GF-D8 (cell line): ENCODE measurements around the gene KLHL17.

ENCODE experiments used
- DNase-seq: peaks from one replicate; lab custom pipeline; 2025; lab: John Stamatoyannopoulos, UW

The KLHL17 gene

DNA sequence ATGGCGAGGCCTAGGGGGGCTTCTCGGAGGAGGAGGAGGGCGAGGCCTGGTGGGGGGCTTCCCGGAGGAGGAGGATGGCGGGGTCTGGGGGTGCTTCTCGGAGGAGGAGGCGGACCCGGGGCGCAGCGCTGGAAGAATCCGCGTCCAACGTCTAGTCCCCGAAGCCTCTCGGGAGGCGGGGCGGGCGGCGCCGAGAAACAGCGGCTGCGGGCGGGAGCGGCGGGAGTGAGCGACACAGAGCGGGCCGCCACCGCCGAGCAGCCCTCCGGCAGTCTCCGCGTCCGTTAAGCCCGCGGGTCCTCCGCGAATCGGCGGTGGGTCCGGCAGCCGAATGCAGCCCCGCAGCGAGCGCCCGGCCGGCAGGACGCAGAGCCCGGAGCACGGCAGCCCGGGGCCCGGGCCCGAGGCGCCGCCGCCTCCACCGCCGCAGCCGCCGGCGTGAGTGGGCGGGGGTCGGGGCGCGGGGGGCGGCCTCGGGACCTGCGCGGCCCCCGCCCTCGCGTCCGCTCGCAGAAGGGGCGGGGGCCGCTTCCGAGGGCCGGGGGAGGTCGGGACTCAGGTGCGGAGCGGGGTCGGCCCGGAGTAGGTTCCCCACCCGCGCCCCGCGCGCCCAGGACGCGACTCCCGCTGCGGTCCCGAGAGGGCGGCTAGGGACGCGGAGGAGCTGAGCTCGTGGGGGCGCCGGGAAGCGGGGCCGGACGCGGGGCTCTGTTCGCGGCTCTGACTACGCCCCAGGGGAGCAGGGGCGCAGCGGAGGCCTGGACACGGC, at the start of gene KLHL17:
TSS of gene KLHL17 (plus strand) at position 222 of the 769 bp plus-strand sequence. CDS start at position 332, 110 bp downstream.
- peak; percentile 26 for DNase-seq

DNA sequence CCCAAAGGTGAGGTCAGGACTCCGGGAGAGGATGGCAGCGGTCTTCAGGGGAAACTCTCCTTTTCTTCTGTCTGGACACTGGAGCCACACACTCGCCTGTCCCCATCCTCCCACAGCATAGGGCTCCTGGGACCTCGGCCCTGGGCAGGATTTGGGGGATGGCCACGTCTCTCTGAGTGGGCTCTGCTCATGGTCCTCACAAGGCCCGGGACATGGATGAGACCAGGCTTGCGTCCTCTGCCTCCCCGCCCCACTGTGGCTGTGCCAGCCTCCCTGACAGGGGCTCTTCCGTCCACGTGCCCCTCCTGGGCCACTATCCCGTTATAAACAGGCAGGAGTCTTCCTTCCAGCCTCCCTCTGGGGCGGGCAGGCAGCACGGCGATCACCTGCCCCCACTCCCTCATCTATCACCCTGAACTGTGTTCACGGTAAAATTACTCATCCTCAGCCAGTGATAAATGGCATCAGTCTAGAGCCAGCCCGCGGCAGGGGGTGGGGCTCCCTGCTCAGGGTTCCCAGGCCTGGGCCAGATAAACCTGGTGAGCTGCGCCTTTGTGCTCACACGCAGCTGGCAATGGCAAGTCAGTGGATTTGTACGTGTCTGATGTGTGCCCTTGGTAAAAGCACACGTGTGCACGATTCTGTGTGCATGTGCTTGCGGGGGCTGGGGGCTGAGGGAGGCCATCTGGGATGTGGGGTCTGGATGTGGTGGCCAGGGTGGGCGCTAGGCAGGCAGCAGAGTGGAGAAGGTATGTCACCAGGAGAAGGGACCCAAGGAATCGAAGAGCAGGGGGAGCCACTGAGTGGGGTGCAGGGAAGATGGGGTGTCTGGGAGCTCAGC, 49.3 kb upstream of the KLHL17 start:
- no peak for DNase-seq

DNA sequence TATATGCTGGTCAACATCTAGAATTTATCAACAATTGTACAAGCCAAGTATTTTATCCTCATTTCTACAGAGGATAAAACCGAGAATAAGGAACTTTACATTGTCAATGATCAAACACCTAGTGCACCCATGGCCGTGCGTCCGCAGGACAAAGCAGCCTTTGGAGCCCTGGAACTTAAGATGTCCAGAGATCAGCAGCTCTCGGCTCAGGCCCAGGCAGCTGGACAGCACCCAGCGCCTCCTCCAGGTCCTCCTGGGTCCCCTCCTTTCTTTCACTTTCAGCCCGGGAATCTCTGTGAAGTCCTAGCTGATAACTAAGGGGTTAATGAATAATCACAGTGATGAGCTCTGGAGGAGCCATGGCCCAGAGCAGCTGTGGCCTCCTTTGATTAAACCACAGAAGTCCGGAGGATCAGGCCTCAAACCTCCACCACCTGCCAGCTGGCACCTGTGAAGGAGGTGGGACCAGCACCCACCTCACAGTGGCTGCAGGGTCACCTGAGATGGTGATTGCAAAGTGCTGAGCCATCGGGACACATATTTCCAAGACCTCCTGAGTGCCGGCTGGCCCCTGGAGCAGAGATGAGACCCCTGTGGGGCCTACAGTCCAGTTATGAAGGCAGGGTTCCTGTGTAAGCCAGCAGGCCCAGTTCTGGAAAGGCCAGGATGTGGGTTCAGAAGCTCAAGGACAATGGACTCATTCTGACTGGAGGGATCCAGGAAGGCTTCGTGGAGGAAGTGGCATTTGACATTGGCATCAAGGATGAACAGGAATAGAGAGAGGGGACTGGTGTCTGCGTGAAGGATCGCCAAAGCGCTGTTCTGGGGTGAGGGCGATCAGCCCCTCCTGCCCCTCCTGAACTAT, 48.3 kb upstream of the KLHL17 start:
- no peak for DNase-seq

- peak; percentile 51 for DNase-seq
Observed at GRCh38 chr1:912740-913301, 47.6 kb upstream of the KLHL17 start.

GRCh38 chr1:913491-914130, 46.8 kb upstream of the KLHL17 start:
- no peak for DNase-seq

DNA sequence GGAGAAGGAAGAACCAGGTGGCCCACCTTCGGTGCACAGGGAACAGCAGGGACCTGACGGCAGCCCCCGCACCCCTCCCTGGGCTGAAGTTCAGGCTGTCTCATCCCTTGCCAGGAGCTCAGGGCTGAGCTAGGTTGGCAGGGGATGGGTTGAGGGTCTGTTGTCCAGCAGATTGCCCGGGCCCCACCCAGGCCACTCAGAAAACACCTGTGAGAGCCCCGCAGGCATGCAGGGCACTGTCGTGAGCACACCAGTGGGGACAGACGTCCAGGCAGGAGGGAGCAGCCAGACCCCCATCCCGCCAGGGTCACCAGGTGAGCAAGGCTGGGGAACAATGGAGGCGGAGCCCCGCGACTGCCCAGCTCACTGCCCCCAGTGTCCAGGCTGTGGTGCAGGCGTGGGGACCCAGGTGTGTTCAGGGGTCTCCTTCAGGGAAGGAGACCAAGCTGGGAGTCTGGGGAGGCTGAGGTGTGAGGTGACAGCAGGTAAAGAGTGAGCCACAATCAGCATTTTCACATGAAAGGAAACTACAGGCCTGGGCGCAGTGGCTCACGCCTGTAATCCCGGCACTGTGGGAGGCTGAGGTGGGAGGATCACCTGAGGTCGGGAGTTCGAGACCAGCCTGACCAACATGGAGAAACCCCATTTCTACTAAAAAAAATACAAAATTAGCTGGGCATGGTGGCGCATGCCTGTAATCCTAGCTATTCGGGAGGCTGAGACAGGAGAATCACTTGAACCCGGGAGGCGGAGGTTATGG, 46.1 kb upstream of the KLHL17 start:
- DNase-seq, result no peak

DNA sequence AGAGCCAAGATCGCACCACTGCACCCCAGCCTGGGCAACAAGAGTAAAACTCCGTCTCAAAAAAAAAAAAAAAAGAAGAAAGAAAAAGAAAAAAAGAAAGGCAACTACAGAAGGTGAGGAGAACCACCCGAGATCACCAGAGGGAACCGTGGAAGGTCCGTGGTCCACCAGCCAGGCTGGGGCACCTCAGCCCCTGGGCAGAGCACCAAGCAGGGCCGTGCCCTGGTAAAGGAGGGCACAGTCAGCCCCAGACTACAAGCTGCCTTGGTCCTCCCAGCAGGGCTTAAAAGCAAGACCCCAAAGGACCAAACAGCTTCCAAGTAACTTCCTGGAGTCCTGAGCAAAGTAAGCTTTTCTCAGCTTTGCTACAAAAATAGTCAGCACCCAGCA, 45.5 kb upstream of the KLHL17 start:
- DNase-seq, result no peak

DNA sequence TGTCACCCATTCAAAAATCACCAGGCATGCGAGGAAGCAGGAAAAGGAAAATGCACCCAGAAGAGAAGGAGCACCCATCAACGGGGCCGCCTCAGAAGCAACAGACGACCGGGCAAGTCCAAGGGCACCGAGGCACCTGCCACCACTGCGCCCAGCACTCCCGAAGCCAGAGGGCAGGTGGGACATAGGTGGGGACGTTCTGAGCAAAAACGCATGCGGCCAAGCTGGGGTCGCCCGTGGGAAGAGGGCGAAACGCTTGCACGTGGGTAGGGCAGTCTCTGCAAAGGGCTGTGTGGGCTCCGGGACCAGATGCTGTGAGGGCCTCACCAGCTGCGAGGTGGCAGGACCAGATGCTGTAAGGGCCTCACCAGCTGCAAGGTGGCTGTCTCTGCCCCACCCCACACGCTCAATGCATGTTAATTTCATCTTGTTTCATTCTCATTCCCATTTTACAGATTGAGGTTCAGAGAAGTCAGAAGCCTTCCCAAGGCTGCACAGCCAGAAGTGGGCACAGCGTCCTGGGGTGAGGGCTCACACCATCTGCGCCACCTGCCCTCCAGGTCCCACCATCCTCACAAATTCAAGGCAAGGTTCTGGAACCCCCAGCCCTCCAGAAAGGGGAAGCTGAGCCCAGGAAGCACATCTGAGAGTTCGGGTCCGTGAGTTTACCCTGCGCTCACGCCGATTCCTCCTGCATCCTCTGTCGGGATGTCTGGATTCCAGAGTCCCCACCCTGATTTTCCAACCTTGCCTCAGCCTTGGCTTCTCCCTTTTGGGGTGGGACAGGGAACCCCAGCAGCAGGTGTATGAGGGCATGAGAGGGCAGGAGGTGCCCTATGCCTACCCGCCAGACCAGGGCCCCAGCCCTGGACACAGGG, 44.9 kb upstream of the KLHL17 start:
- DNase-seq, result no peak

GRCh38 chr1:916173-917075, 44.0 kb upstream of the KLHL17 start:
- no peak for DNase-seq

DNA sequence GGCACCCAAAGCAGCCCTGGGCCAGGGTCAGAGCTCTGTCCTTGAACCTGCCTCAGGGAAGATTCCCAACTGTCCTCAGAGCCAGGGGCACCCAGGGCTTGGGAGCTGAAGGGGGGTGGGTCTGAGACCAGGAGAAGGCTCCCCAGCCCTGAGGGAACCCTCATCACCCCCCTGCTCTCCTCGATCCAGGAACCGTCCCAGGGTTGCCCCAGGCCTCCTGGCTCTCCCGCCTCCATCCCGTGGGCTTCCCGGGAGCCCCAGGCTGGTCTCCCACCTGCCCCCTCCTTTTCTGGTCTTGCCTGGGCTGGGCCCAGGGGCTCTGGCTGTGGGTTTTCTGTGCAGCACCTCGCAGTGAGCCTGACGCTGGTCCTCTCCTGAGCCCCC, 43.3 kb upstream of the KLHL17 start:
- no peak for DNase-seq

- no peak for DNase-seq
Observed at GRCh38 chr1:917466-918091, 42.8 kb upstream of the KLHL17 start.

DNA sequence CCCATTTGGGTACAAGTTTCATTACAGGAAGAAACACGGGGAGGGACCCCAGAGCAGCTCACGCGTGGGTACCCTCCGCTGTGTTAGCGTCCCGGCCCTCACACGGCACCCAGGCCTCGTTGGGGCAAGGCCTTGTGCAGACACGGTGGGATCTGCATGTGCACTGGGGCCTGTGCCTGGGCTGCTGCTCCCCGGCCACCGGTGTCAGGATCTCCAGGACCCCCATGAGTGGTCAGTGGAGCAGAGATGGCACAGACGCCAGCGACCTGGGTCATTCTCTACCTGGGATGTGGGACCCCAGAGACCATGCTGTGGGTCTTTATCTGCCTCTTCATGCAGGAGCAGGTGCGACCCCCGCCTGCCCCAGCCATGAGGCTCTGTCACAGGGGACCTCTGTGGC, 42.0 kb upstream of the KLHL17 start:
- no peak for DNase-seq

DNA sequence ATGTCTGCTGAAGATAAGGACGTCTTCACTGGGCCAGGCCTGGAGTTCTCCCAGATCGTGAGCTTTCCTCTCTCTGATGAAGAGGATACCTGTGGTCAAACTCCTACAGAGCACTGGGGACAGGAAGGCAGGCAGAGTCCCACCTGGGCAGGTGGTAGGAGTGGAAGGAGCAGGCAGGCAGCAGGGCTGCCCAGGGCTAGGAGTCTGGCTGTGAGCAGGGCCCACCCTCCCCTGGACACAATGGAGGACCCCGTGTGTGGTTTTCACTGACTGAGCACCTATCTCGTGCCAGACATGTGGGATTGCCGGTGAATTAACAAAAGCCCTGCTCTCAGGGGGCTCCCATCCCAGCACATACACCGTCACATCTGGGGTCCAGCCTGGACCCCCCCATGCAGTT, 41.5 kb upstream of the KLHL17 start:
- no peak for DNase-seq

DNA sequence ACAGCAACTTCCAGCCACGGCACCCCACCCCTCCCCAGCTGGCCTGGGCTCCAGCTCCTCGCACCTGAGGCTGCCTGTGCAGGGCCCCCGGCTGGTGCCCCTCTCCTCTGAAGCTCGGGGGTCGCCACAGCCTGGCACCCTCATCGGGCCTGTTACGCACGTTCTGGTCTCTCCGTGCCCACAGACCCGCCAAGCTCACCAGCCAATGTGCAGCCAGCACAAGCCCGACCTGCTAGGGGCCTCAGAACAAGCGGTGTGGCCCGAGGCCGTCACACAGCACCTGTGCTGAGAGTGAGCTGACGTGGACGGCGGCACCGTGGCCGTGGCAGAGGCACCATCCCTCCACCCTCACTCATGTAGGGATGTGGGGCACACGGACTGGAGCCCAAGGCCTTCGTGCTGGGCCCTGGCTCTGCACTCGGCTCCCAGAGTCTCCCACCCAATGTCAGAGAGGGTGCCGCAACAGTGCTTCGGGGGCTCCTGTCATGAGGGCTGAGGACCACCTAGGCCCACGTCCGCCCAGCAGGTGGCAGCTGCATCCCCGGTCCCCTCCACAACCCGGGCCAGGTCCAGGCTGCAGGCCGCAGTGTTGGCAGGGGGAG, 41.0 kb upstream of the KLHL17 start:
- DNase-seq, result no peak

- DNase-seq, result no peak
Observed at GRCh38 chr1:920010-920409, 40.4 kb upstream of the KLHL17 start.

DNA sequence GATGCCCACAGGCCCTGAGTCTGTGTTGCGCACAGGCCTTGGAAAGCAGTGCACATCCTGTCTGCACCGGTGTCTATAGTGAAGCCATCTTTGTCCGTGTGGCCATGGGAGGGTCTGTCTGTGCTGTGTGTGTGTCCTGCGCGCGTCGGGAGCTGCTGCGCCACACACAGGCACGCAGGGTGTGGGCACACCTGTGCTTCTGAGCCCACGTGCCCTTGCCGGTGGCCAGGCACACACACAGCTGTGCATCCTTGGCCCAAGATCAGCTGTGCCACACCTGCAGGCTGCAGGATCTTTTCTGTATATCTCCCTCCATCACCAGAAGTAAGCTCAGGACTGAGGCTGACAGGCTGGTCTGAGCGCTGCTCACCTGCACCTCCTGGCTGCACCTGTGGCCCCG, 39.9 kb upstream of the KLHL17 start:
- DNase-seq, result no peak

GRCh38 chr1:921011-921837, 39.2 kb upstream of the KLHL17 start:
- no peak for DNase-seq
